Hepatocyte (in vitro differentiated cells): ENCODE measurements around the gene STX18. TPM values are rescaled to one million over a fixed set of nuclear protein-coding genes. Genes with fewer than 3 reads are reported as not detected.

Experiments
- DNase-seq: peaks from one replicate; pipeline ENCODE4 v3.0.0-alpha.2; 2016; ENCODE audit warnings: low spot score
- H2AFZ ChIP-seq: fragments of 200-600 bp; sonication (generic); 2 replicates; pipeline ENCODE4 v1.6.0; 2016; ENCODE audit warnings: antibody characterized with exemption, mild to moderate bottlenecking
- H3K27ac ChIP-seq: fragments of 200-600 bp; sonication (generic); 2 replicates; pipeline ENCODE4 v1.5.1; 2016; ENCODE audit warnings: mild to moderate bottlenecking
- H3K27me3 ChIP-seq: fragments of 200-600 bp; sonication (generic); 2 replicates; pipeline ENCODE4 v1.6.1; 2016
- H3K36me3 ChIP-seq: fragments of 200-600 bp; sonication (generic); replicated peaks from 2 replicates; pipeline ENCODE4 v1.5.1; 2016; ENCODE audit warnings: low read depth; ENCODE audit not compliant: insufficient read depth
- H3K4me1 ChIP-seq: fragments of 200-600 bp; sonication (generic); 2 replicates; pipeline ENCODE4 v1.5.1; 2016; ENCODE audit warnings: mild to moderate bottlenecking, moderate library complexity; ENCODE audit not compliant: insufficient read depth
- H3K4me2 ChIP-seq: fragments of 200-600 bp; sonication (generic); 2 replicates; pipeline ENCODE4 v1.6.0; 2016
- H3K4me3 ChIP-seq: fragments of 200-600 bp; sonication (generic); 2 replicates; pipeline ENCODE4 v1.5.1; 2016; ENCODE audit warnings: mild to moderate bottlenecking
- H3K79me2 ChIP-seq: fragments of 200-600 bp; sonication (generic); 2 replicates; pipeline ENCODE4 v1.6.0; 2017; ENCODE audit warnings: mild to moderate bottlenecking
- H3K9me2 ChIP-seq: fragments of 200-600 bp; sonication (generic); replicated peaks from 2 replicates; pipeline ENCODE4 v1.6.0; 2017; ENCODE audit warnings: mild to moderate bottlenecking; ENCODE audit not compliant: insufficient read depth
- H3K9me3 ChIP-seq: fragments of 200-600 bp; sonication (generic); 2 replicates; pipeline ENCODE4 v1.5.1; 2016; ENCODE audit warnings: low read depth, mild to moderate bottlenecking
- H4K20me1 ChIP-seq: fragments of 200-600 bp; sonication (generic); 2 replicates; pipeline ENCODE4 v1.6.0; 2016; ENCODE audit warnings: mild to moderate bottlenecking; ENCODE audit not compliant: insufficient read depth, poor library complexity, severe bottlenecking
- CTCF ChIP-seq: fragments of 200-600 bp; sonication (generic); IDR thresholded peaks from 2 replicates; pipeline ENCODE4 v1.5.1; 2016; ENCODE audit warnings: antibody characterized with exemption, mild to moderate bottlenecking; ENCODE audit not compliant: poor library complexity
- EZH2 ChIP-seq: fragments of 200-600 bp; sonication (generic); IDR thresholded peaks from 2 replicates; pipeline ENCODE4 v1.6.1; 2016; ENCODE audit warnings: antibody characterized with exemption, mild to moderate bottlenecking, borderline replicate concordance
- EZH2phosphoT487 ChIP-seq: fragments of 200-600 bp; sonication (generic); IDR thresholded peaks from one replicate; pipeline ENCODE4 v1.6.1; 2018; ENCODE audit warnings: antibody characterized with exemption, mild to moderate bottlenecking, low read depth, moderate library complexity; ENCODE audit not compliant: unreplicated experiment, severe bottlenecking
- WGBS: methylation state at CpG from one replicate; pipeline ENCODE4 v1.1.6; 2016; ENCODE audit warnings: low lambda C conversion rate; ENCODE audit errors: missing lambda C conversion rate; 5-methylcytosine and 5-hydroxymethylcytosine counted together
- polyA plus RNA-seq: library from polyadenylated mRNA; unstranded; fragments of >200 nt; fragmentation: Nextera tagmentation; extraction: Ambion mirVana; gene quantifications from 2 replicates; pipeline ENCODE4 v1.2.1, GENCODE V29; 2016
- total RNA-seq: library from RNA; depleted of rRNA; stranded (reverse); fragments of >200 nt; gene quantifications from 2 replicates; pipeline ENCODE4 v1.2.3, GENCODE V29; 2014

Gene STX18
- total and polyA plus RNA-seq, 2 experiments from 2014 or later, result 32.1 to 54.3 TPM

DNA sequence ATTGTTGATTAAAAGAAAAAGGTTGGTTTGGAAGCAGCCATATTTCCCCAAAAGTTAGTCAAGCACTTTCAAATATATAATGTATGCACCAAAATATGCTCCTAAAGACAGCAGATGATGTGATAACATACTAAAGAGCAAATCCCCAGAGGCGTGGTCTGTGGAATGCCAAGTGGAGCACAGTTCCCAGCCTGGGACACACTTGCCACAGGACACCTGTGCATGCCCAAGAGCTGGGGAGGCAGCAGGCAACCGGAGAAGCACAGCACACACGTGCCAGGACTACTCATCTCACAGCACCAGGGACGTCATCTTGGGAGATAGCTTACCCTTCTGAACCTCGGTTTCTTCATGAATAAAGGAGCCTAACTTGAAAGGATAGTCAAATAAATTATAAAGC lies 12.5 kb downstream of the STX18 start:
- Histone ChIP-seq H2AFZ (no peak overlapping the region), H3K27ac (no peak overlapping the region), H3K4me1 (no peaks in the 10 kb centered on the region), H3K36me3 (no peaks in the 10 kb centered on the region), H4K20me1 (peaks cover 5% of the 10 kb centered on the region), H3K4me3 (no peak overlapping the region), H3K9me3 (no peaks in the 10 kb centered on the region), H3K4me2 (no peak overlapping the region), H3K9me2 (no peaks in the 10 kb centered on the region), H3K79me2 (peaks cover 89% of the 10 kb centered on the region), H3K27me3 (no peaks in the 10 kb centered on the region)
- TF ChIP-seq EZH2 (no peak), EZH2phosphoT487 (no peak), CTCF (no peak)
- WGBS, result 96% methylated on average over 5 of the region's 5 CpGs
- DNase-seq, result no peak

DNA sequence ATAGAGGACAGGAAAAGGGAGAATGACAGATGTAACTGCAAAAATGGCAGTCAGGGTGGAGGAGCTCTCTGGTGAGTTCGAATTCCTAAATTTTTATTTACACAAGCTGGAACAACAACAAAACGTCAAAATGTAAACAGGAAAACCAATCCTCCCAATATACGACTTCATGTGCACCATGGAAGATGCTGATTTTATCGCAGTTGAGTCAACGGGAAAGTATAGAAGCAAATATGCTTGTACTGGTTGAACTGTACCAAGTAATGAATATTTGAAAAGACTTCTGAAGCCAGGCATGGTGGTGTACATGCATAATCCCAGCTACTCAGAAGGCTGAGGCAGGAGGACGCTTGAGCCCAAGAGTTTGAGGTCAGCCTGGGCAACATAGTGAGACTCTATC lies 15.4 kb downstream of the STX18 start:
- Histone ChIP-seq H3K27ac (no peak overlapping the region), H4K20me1 (no peaks in the 10 kb centered on the region), H2AFZ (no peak overlapping the region), H3K4me2 (no peak overlapping the region), H3K4me1 (no peaks in the 10 kb centered on the region), H3K4me3 (no peak overlapping the region), H3K79me2 (peaks cover 70% of the 10 kb centered on the region), H3K36me3 (no peaks in the 10 kb centered on the region), H3K9me2 (no peaks in the 10 kb centered on the region), H3K27me3 (no peaks in the 10 kb centered on the region), H3K9me3 (no peaks in the 10 kb centered on the region)
- no peak for DNase-seq
- TF ChIP-seq EZH2, result no peak
- TF ChIP-seq EZH2phosphoT487, result no peak
- TF ChIP-seq CTCF, result no peak
- WGBS, result 87% methylated on average over 6 of the region's 6 CpGs

GRCh38 chr4:4524364-4524763 lies 17.5 kb downstream of the STX18 start:
- no peaks in the 10 kb centered on the region for H4K20me1 ChIP-seq
- H3K4me1 ChIP-seq, result peaks cover 4% of the 10 kb centered on the region
- 69% methylated on average over 4 of the region's 4 CpGs for WGBS
- H3K36me3 ChIP-seq, result no peaks in the 10 kb centered on the region
- H2AFZ ChIP-seq, result no peak overlapping the region
- H3K27ac ChIP-seq, result no peak overlapping the region
- no peak for DNase-seq
- H3K9me2 ChIP-seq, result no peaks in the 10 kb centered on the region
- TF ChIP-seq EZH2phosphoT487 (no peak), CTCF (no peak), EZH2 (no peak)
- no peaks in the 10 kb centered on the region for H3K9me3 ChIP-seq
- no peaks in the 10 kb centered on the region for H3K27me3 ChIP-seq
- peaks cover 63% of the 10 kb centered on the region for H3K79me2 ChIP-seq
- H3K4me2 ChIP-seq, result no peak overlapping the region
- H3K4me3 ChIP-seq, result no peak overlapping the region

DNA sequence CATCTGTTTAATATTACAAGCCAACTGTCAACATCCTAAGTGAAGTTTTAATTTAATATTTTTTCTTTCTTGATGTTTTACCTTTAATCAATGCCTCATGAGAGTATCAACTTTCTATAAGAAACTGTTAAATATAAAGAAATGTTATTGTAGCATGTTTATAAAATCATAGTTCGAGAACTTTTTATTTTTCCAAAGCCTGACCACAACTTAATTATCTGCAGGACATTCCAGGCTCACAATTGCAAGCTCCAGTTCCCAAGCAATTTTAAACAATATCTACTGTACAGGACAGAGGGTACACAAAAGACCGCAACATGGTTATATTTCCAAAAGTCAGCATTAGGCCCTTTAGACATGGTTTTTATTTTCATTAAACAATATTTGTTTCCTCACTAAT lies 20.1 kb downstream of the STX18 start:
- Histone ChIP-seq H4K20me1 (no peaks in the 10 kb centered on the region), H3K27ac (no peak overlapping the region), H3K4me2 (no peak overlapping the region), H3K27me3 (no peaks in the 10 kb centered on the region), H3K4me1 (peaks cover 4% of the 10 kb centered on the region), H2AFZ (no peak overlapping the region), H3K4me3 (no peak overlapping the region), H3K9me3 (no peaks in the 10 kb centered on the region), H3K79me2 (peaks cover 62% of the 10 kb centered on the region), H3K36me3 (no peaks in the 10 kb centered on the region), H3K9me2 (no peaks in the 10 kb centered on the region)
- DNase-seq, result no peak
- no peak for TF ChIP-seq EZH2phosphoT487
- TF ChIP-seq CTCF, result no peak
- no peak for TF ChIP-seq EZH2
- WGBS, result 61% methylated on average over 2 of the region's 2 CpGs
